ENCODE data around the gene PDE11A. TPM values are rescaled to one million over a fixed set of nuclear protein-coding genes. Genes with fewer than 3 reads are reported as not detected.

Gene PDE11A
- total and polyA plus RNA-seq, 2 of the 13 experiments (the other 11 are each of a cell fraction or from before 2014, with no cell fraction given): 1.2 to 1.7 TPM

DNA sequence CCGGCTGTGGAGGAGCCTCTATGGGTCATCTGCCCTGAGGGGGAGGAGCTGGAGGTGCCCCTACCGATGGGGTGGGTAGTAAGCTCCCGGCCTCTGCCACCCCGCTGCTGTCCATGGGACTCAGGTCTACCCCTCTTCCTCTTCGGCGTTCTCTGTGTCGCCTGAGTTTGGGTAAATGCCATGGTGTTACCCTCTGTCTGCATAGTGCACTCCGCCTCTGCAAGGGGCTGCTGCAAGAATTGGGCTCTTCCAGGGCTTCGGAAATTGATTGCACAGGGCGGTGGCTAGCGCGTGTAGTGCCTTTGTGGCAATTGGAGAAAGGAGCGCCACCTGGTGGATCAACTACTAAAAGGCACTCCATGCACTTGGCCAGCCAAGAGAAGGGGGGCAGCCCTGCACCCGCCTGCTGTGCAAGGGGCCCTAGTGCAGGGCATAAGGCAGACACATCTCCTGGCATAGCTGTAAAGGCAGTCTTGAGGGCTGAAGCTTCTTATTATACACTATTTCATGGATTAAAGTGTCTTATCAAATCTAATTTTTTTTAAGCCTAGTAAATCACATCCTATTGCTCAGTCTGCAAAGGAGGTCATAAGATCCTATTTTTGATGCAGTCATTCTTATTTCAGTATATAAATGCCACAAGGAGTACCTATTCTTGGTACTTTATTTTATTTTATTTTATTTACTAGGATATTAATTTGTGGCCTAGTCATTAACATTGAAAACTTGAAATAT lies 308.9 kb downstream of the PDE11A start (continued):
- no peak for TF ChIP-seq ZNF275 (CRISPR knock-in tag; IDR thresholded peaks at IDR 0.05; ENCODE audit: borderline replicate concordance)
- no peak for TF ChIP-seq FIP1L1 (IDR thresholded peaks at IDR 0.05; ENCODE audit: borderline replicate concordance, insufficient read depth, low read depth, low read length)
- TF ChIP-seq GATA4 (IDR thresholded peaks at IDR 0.05; ENCODE audit: borderline replicate concordance, low read depth): no peak
- no peak for TF ChIP-seq KMT2A (CRISPR knock-in tag; IDR thresholded peaks at IDR 0.05)
- no peak for TF ChIP-seq NR3C1 (CRISPR knock-in tag; IDR thresholded peaks at IDR 0.05)
- TF ChIP-seq HNRNPK (IDR thresholded peaks at IDR 0.05; ENCODE audit: low read depth, low read length, poor library complexity, severe bottlenecking): no peak
- TF ChIP-seq ZNF703 (CRISPR knock-in tag; IDR thresholded peaks at IDR 0.05; ENCODE audit: borderline replicate concordance): no peak
- TF ChIP-seq, protein P1, sequence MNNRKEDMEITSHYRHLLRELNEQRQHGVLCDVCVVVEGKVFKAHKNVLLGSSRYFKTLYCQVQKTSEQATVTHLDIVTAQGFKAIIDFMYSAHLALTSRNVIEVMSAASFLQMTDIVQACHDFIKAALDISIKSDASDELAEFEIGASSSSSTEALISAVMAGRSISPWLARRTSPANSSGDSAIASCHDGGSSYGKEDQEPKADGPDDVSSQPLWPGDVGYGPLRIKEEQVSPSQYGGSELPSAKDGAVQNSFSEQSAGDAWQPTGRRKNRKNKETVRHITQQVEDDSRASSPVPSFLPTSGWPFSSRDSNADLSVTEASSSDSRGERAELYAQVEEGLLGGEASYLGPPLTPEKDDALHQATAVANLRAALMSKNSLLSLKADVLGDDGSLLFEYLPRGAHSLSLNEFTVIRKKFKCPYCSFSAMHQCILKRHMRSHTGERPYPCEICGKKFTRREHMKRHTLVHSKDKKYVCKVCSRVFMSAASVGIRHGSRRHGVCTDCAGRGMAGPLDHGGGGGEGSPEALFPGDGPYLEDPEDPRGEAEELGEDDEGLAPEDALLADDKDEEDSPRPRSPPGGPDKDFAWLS (CRISPR knock-in tag; IDR thresholded peaks at IDR 0.05; ENCODE audit: borderline replicate concordance): no peak
- TF ChIP-seq RNF219 (CRISPR knock-in tag; IDR thresholded peaks at IDR 0.05): no peak
- TF ChIP-seq MZF1 (CRISPR knock-in tag; IDR thresholded peaks at IDR 0.05; ENCODE audit: borderline replicate concordance): no peak
- TF ChIP-seq RFX1 (IDR thresholded peaks at IDR 0.05): no peak
- TF ChIP-seq TFAP4 (IDR thresholded peaks at IDR 0.05; ENCODE audit: borderline replicate concordance, low read depth): no peak
- no peak for TF ChIP-seq ZBED4 (CRISPR knock-in tag; IDR thresholded peaks at IDR 0.05; ENCODE audit: borderline replicate concordance)
- TF ChIP-seq POLR2AphosphoS5 (IDR thresholded peaks at IDR 0.05; ENCODE audit: low read depth, low read length): no peak
- no peak for TF ChIP-seq MEIS1 (CRISPR knock-in tag; IDR thresholded peaks at IDR 0.05; ENCODE audit: borderline replicate concordance)
